ENCODE measurements around the gene GPR27.

The GPR27 gene

GRCh38 chr3:71753701-71754609 lies at the start of gene GPR27:
Gene GPR27, plus strand, starts transcription at chr3:71753855. Its CDS starts 195 bp downstream, at chr3:71754050.
- DNase-seq (ENCODE audit: low read depth): peak; percentile 54
- no peak for TF ChIP-seq CTCF (IDR thresholded peaks at IDR 0.05; ENCODE audit: insufficient read depth, low read depth, low read length, missing control alignments)
- peak within 1 kb of the TSS; percentile 25 for H3K4me3 ChIP-seq (ENCODE audit: low read length)

- no peak for TF ChIP-seq CTCF (IDR thresholded peaks at IDR 0.05; ENCODE audit: insufficient read depth, low read depth, low read length, missing control alignments)
Observed at GRCh38 chr3:71704915-71705314, 48.7 kb upstream of the GPR27 start.

GRCh38 chr3:71705681-71706080 lies 48.0 kb upstream of the GPR27 start:
- no peak overlapping the region for H3K4me3 ChIP-seq (ENCODE audit: low read length)
- DNase-seq (ENCODE audit: low read depth): no peak
- TF ChIP-seq CTCF (IDR thresholded peaks at IDR 0.05; ENCODE audit: insufficient read depth, low read depth, low read length, missing control alignments): no peak

More at GRCh38 chr3:71704915-71705314, 48.7 kb upstream of the GPR27 start:
- no peak for DNase-seq (ENCODE audit: low read depth)
- no peak overlapping the region for H3K4me3 ChIP-seq (ENCODE audit: low read length)

- H3K4me3 ChIP-seq (ENCODE audit: low read length): no peak overlapping the region
- no peak for TF ChIP-seq CTCF (IDR thresholded peaks at IDR 0.05; ENCODE audit: insufficient read depth, low read depth, low read length, missing control alignments)
- DNase-seq (ENCODE audit: low read depth): no peak
Observed at GRCh38 chr3:71707595-71707994, 46.1 kb upstream of the GPR27 start.

- no peak overlapping the region for H3K4me3 ChIP-seq (ENCODE audit: low read length)
- TF ChIP-seq CTCF (IDR thresholded peaks at IDR 0.05; ENCODE audit: insufficient read depth, low read depth, low read length, missing control alignments): no peak
- DNase-seq (ENCODE audit: low read depth): no peak
Observed at GRCh38 chr3:71708476-71709105, 45.1 kb upstream of the GPR27 start.

- DNase-seq (ENCODE audit: low read depth): no peak
- H3K4me3 ChIP-seq (ENCODE audit: low read length): no peak overlapping the region
- no peak for TF ChIP-seq CTCF (IDR thresholded peaks at IDR 0.05; ENCODE audit: insufficient read depth, low read depth, low read length, missing control alignments)
Observed at GRCh38 chr3:71709908-71710511, 43.6 kb upstream of the GPR27 start.

Measured in epithelial cell of esophagus (primary cell).